ENCODE measurements around the gene TTC39A.

- TF ChIP-seq POLR2A (IDR thresholded peaks at IDR 0.05) (no peak), CTCF (IDR thresholded peaks at IDR 0.05) (no peak)
Observed at GRCh38 chr1:51325878-51326755, 4.2 kb downstream of the TTC39A start.
